ENCODE measurements around the gene PCSK2. TPM values are rescaled to one million over a fixed set of nuclear protein-coding genes. Genes with fewer than 3 reads are reported as not detected.

Gene PCSK2
- polyA plus RNA-seq, 1 donor = 0.62 TPM

GRCh38 chr20:17334932-17335331, 108.1 kb downstream of the PCSK2 start:
- DNase-seq = no peak

GRCh38 chr20:17339000-17339399, 112.2 kb downstream of the PCSK2 start:
- DNase-seq = no peak

DNA sequence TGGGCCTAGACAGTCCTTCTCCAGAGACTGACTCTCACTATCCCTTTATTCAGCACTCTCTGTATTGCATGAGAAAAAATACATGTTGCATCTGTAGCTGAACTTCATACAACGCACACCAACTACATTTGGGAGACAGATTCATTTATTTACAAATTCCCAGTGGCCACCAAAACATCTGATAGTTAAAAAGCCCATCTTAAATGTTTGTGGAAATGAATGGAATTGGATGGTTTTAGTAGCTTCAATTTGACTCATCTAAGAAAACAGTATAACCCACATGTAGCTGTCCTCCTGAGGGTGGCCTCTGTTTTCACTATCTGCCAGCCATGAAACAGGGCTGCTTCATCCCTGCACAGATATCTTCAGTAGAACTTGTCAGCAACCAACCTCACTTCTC, 116.3 kb downstream of the PCSK2 start:
- DNase-seq = no peak

DNA sequence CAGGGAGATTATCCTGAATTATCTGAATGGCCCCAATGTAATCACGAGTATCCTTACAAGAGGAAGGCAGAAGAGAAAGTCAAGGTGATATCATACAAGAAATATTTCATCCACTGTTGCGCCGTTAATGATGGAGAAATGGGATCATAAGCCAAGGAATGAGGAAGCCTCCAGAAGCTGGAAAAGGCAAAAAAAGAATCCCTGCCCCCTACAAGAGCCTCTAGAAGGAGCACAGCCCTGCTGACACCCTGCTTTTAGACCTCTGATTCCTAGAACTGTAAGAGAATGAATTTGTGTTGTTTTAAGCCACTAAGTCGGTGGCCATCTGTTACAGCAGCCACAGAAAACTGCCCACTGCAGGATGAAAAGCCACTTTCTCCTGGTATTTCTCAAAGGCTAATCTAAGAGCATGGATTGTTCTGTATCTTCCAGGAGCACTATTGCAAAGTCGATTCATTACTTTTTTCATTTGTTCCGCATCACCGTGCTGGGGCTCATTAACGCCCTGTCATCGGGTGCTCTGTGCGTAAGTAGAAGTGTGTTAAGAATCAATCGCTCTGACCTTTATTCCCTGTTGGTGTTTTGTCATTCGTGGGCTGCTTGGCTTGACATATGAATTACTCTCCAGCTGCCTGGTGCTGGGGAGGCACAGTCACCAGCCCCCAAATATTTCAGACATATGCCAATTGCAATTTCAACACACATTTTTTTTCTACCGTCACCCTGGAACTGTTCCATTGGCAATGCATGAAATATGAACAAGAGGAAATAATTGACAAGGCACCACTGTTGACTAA, 117.0 kb downstream of the PCSK2 start:
- no peak for DNase-seq

- no peak for DNase-seq
These were observed 118.0 kb downstream of the PCSK2 start for GRCh38 chr20:17344790-17345189.

DNA sequence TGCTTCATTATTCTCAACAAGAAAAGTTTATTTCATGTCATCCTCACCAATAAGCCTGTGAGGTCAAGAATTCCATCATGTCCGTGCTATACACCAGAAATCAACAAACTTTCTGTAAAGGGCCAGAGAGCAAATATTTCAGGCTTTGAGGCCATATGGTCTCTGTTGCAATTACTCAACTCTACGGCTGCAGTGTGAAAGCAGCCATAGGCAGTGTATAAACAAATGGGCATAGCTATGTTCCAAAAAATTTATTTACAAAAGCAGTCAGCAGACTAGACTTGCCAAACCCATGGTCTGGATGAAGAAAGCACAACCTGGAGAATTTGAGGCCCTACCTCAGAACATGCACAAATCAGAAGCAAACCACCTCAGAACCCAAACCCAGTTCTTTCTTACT, 118.5 kb downstream of the PCSK2 start:
- DNase-seq = no peak

- no peak for DNase-seq
These were observed 123.5 kb downstream of the PCSK2 start for GRCh38 chr20:17350321-17350720.

GRCh38 chr20:17357238-17357637, 130.4 kb downstream of the PCSK2 start:
- DNase-seq = no peak

GRCh38 chr20:17358854-17359253, 132.0 kb downstream of the PCSK2 start:
- DNase-seq = no peak

DNA sequence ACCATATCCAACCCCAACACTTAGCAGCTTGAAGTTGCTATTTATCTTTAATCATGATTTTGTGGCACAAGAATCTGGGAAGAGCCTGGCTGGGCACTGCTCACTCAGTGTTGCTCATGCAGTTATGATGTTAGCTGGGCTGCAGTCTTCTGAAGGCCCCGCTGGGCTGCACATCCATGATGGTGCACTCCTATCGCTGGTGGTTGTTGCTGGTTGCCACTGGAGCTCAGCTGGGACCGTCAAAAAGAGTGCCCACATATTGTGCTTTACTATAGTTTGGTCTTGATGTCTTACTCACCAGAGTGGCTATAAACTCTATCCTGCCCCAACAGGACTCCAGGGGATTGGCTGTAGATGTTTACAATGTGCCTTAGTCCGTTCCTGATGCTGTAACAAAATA, 137.8 kb downstream of the PCSK2 start:
- DNase-seq = no peak

GRCh38 chr20:17365831-17366230, 139.0 kb downstream of the PCSK2 start:
- DNase-seq = no peak

DNA sequence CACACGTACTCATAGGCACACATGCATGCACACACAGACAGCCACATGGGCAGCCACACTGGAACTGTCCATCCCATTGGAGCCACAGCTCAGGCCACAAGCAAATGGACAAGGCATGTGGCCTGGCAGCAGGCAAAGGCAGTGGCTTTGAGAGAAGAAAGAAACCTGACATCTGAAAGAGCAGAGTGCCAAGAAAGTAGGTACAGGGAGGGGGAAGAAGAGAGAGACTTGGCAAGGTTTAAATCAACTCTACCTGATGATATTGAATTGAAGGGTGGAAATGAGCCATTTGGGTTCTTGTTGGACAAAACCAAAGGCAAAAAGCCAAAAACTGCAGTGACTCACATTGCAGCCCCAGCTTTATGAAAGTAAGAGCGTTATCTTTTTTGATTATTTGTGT, 142.7 kb downstream of the PCSK2 start:
- no peak for DNase-seq

GRCh38 chr20:17372806-17373440, 146.1 kb downstream of the PCSK2 start:
- no peak for DNase-seq

GRCh38 chr20:17374086-17374485, 147.2 kb downstream of the PCSK2 start:
- no peak for DNase-seq

GRCh38 chr20:17376031-17376430, 149.2 kb downstream of the PCSK2 start:
- no peak for DNase-seq

- DNase-seq = no peak
These were observed 150.4 kb downstream of the PCSK2 start for GRCh38 chr20:17377231-17377630.

GRCh38 chr20:17379651-17380050, 152.8 kb downstream of the PCSK2 start:
- no peak for DNase-seq

DNA sequence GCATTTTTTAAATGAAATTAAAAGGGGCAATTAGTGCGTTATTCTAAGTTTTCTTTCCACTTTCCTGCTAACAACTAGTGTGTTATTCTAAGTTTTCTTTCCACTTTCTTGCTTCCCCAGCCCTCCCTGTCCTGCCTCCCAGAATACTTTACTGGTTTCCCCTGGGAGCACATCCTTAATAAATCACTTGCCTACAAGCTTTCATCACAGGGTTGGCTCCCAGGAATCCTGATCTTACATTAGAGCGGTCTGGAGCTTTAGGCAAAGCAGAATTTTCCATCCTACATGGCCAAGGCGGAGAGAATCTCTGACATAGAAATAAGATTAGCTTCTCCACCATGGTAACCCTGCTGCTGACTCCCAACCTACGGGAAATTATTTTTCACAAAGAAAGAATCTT, 154.0 kb downstream of the PCSK2 start:
- no peak for DNase-seq

GRCh38 chr20:17381724-17382123, 154.9 kb downstream of the PCSK2 start:
- DNase-seq = no peak

- no peak for DNase-seq
These were observed 159.0 kb downstream of the PCSK2 start for GRCh38 chr20:17385798-17386197.

DNA sequence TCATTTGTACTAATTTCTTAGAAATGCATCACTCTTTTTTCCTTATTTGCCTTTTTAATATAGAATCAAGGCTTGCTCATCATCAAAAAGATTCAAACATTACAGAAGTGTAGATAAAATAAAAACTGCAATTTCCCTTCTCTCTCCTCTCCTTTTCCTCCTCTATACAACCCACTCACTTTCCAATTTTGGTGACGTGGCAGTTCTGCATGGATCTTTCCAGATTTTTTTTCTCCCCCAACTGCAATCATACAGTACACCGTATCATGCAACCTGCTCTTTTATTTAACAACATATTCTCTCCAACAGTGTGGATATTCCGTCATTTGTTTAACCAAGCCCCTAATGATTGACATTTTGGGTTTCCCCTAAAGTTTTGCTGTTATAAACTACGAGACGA, 163.8 kb downstream of the PCSK2 start:
- no peak for DNase-seq

- DNase-seq = no peak
These were observed 164.4 kb downstream of the PCSK2 start for GRCh38 chr20:17391127-17391771.

GRCh38 chr20:17394411-17394810, 167.6 kb downstream of the PCSK2 start:
- DNase-seq = no peak
